NCI-H1105 treated with DMSO at 0.1 percent for 48 hours (cell line): Measurements from ENCODE around the gene LRRC14B.
"Not testable (repeated sequence)": the region's sequence is repeated elsewhere in the genome, so short reads cannot be mapped to it uniquely, and the experiment has no call there.

Experiments used
- DNase-seq: peaks from one replicate; lab custom pipeline; 2025; lab: John Stamatoyannopoulos, UW

The LRRC14B gene

GRCh38 chr5:241045-241669, 49.9 kb downstream of the LRRC14B start:
- DNase-seq: not testable (repeated sequence)

GRCh38 chr5:243683-244367, 52.5 kb downstream of the LRRC14B start:
- not testable (repeated sequence) for DNase-seq

- DNase-seq: not testable (repeated sequence)
Observed at GRCh38 chr5:245717-246116, 54.4 kb downstream of the LRRC14B start.
